PC-9 (cell line): ENCODE measurements around the gene BACE1-AS. TPM values are rescaled to one million over a fixed set of nuclear protein-coding genes. Genes with fewer than 3 reads are reported as not detected.
"Not testable (repeated sequence)": the region's sequence is repeated elsewhere in the genome, so short reads cannot be mapped to it uniquely, and the experiment has no call there.

Experiments used
- BruUV-seq: library from RNA; stranded (reverse); fragments of 400-500 nt; replicated peaks from 2 replicates; lab custom pipeline; 2021; lab: Mats Ljungman, UMichigan
- CTCF ChIA-PET: fragments of 300-600 bp; sonication (Branson Sonifier 250); formaldehyde crosslinking; loops from one replicate; lab custom pipeline; 2022; ENCODE audit warnings: antibody characterized with exemption; lab: Charles Lee
- POLR2A ChIA-PET: fragments of 300-600 bp; sonication (Branson Sonifier 250); formaldehyde crosslinking; loops from one replicate; lab custom pipeline; 2022; ENCODE audit warnings: antibody characterized with exemption; ENCODE audit not compliant: unreplicated experiment; lab: Charles Lee
- DNase-seq, 2 experiments: peaks; one replicate each; pipeline versions ENCODE4 v3.0.0 to v3.0.0-alpha.2; 2015 to 2022; ENCODE audit warnings: mixed read lengths in 1 of 2
- H2AFZ ChIP-seq: fragments of 200-600 bp; sonication (generic); 2 replicates; pipeline ENCODE4 v1.8.1; 2017; ENCODE audit warnings: antibody characterized with exemption
- H3F3A ChIP-seq: fragments of 200-600 bp; sonication (generic); 2 replicates; pipeline ENCODE4 v1.8.1; 2017; ENCODE audit warnings: antibody characterized with exemption, mild to moderate bottlenecking, low read depth; ENCODE audit not compliant: insufficient read depth
- H3K27ac ChIP-seq: fragments of 200-600 bp; sonication (generic); 2 replicates; pipeline ENCODE4 v1.6.1; 2016; ENCODE audit warnings: mixed run types
- H3K27me3 ChIP-seq: fragments of 200-600 bp; sonication (generic); 2 replicates; pipeline ENCODE4 v1.6.1; 2016; ENCODE audit warnings: low read depth, mixed run types; ENCODE audit not compliant: insufficient read depth
- H3K36me3 ChIP-seq: fragments of 200-600 bp; sonication (generic); 2 replicates; pipeline ENCODE4 v1.6.1; 2016; ENCODE audit warnings: low read depth, mixed run types
- H3K4me1 ChIP-seq: fragments of 200-600 bp; sonication (generic); replicated peaks from 2 replicates; pipeline ENCODE4 v1.6.1; 2016; ENCODE audit warnings: mixed run types; ENCODE audit not compliant: insufficient read depth
- H3K4me2 ChIP-seq: fragments of 200-600 bp; sonication (generic); 2 replicates; pipeline ENCODE4 v1.6.1; 2017; ENCODE audit warnings: mixed run types
- H3K4me3 ChIP-seq: fragments of 200-600 bp; sonication (generic); 2 replicates; pipeline ENCODE4 v1.6.1; 2016; ENCODE audit warnings: mixed run types
- H3K79me2 ChIP-seq: fragments of 200-600 bp; sonication (generic); 2 replicates; pipeline ENCODE4 v1.6.1; 2017; ENCODE audit warnings: low read depth, mixed run types
- H3K9me2 ChIP-seq: fragments of 200-600 bp; sonication (generic); 2 replicates; pipeline ENCODE4 v1.8.1; 2017; ENCODE audit warnings: mild to moderate bottlenecking; ENCODE audit not compliant: insufficient read depth
- H3K9me3 ChIP-seq: fragments of 200-600 bp; sonication (generic); 2 replicates; pipeline ENCODE4 v1.8.1; 2016; ENCODE audit warnings: low read depth; ENCODE audit not compliant: insufficient read depth
- H4K20me1 ChIP-seq: fragments of 200-600 bp; sonication (generic); 2 replicates; pipeline ENCODE4 v1.8.1; 2017; ENCODE audit not compliant: insufficient read depth
- EZH2 ChIP-seq: fragments of 200-600 bp; sonication (generic); IDR thresholded peaks from 2 replicates; pipeline ENCODE4 v1.8.0; 2017; ENCODE audit warnings: antibody characterized with exemption, low read depth
- intact Hi-C: fragments of 100-400 bp; cut with micrococcal nuclease; formaldehyde crosslinking; loops from one replicate; pipeline ENCODE4 v1.10.0; 2022; ENCODE audit not compliant: unreplicated experiment
- total RNA-seq: library from RNA; stranded (reverse); gene quantifications from 2 replicates; pipeline ENCODE4 v1.2.3, GENCODE V29; 2021
- TF ChIP-seq, protein P1 (sequence below): fragments of 200-600 bp; sonication (generic); conservative IDR thresholded peaks from 2 replicates; pipeline ENCODE4 v1.6.1; 2017; ENCODE audit warnings: mixed run types, antibody characterized with exemption, mild to moderate bottlenecking, moderate library complexity

The BACE1-AS gene
- total RNA-seq, 1 experiment from 2014 or later = 8.8 TPM

- POLR2A ChIA-PET = no interaction called here
Measured at GRCh38 chr11:117319214-117319840, 28.2 kb downstream of the BACE1-AS start.

GRCh38 chr11:117327255-117327566 lies 36.1 kb downstream of the BACE1-AS start:
- H3K9me2 ChIP-seq, CTCF ChIA-PET, DNase-seq, H3K27me3 ChIP-seq, H4K20me1 ChIP-seq, H3K9me3 ChIP-seq, H3K27ac ChIP-seq, H3K79me2 ChIP-seq, H3K36me3 ChIP-seq, intact Hi-C loops: not testable (repeated sequence)
- TSS peak; percentile 47 for BruUV-seq
- POLR2A ChIA-PET = interaction anchor here (0.7 kb wide), 2 partner anchors 18 to 106 kb away, joined by 5 read pairs; no protein-coding TSS in a partner anchor
- H3K4me1 ChIP-seq = peaks cover 13% of the 10 kb centered on the region
- peak overlapping the region; percentile 75 for H3K4me3 ChIP-seq
- H3K4me2 ChIP-seq = peak overlapping the region; percentile 89
- peak overlapping the region; percentile 66 for H2AFZ ChIP-seq
- peaks cover 13% of the 10 kb centered on the region for H3F3A ChIP-seq

More at GRCh38 chr11:117319214-117319840, 28.2 kb downstream of the BACE1-AS start:
- Histone ChIP-seq H3F3A (no peaks in the 10 kb centered on the region), H4K20me1 (no peaks in the 10 kb centered on the region), H3K27ac (no peak overlapping the region), H3K9me2 (no peaks in the 10 kb centered on the region), H3K36me3 (no peaks in the 10 kb centered on the region), H2AFZ (no peak overlapping the region), H3K4me2 (no peak overlapping the region), H3K4me3 (no peak overlapping the region), H3K79me2 (no peaks in the 10 kb centered on the region), H3K4me1 (0 out of 2 replicates have a peak, but pooled peaks cover 6% of the 10 kb centered on the region), H3K9me3 (no peaks in the 10 kb centered on the region), H3K27me3 (no peaks in the 10 kb centered on the region)
- no peak for TF ChIP-seq EZH2
- TF ChIP-seq, protein P1, sequence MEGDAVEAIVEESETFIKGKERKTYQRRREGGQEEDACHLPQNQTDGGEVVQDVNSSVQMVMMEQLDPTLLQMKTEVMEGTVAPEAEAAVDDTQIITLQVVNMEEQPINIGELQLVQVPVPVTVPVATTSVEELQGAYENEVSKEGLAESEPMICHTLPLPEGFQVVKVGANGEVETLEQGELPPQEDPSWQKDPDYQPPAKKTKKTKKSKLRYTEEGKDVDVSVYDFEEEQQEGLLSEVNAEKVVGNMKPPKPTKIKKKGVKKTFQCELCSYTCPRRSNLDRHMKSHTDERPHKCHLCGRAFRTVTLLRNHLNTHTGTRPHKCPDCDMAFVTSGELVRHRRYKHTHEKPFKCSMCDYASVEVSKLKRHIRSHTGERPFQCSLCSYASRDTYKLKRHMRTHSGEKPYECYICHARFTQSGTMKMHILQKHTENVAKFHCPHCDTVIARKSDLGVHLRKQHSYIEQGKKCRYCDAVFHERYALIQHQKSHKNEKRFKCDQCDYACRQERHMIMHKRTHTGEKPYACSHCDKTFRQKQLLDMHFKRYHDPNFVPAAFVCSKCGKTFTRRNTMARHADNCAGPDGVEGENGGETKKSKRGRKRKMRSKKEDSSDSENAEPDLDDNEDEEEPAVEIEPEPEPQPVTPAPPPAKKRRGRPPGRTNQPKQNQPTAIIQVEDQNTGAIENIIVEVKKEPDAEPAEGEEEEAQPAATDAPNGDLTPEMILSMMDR = no peak
- CTCF ChIA-PET = interaction anchor here (0.6 kb wide), 1 partner anchor 81 kb away, joined by 10 read pairs; no protein-coding TSS in a partner anchor
- intact Hi-C loops = no loop called here
- BruUV-seq = no TSS peak
- no peak for DNase-seq

DNA sequence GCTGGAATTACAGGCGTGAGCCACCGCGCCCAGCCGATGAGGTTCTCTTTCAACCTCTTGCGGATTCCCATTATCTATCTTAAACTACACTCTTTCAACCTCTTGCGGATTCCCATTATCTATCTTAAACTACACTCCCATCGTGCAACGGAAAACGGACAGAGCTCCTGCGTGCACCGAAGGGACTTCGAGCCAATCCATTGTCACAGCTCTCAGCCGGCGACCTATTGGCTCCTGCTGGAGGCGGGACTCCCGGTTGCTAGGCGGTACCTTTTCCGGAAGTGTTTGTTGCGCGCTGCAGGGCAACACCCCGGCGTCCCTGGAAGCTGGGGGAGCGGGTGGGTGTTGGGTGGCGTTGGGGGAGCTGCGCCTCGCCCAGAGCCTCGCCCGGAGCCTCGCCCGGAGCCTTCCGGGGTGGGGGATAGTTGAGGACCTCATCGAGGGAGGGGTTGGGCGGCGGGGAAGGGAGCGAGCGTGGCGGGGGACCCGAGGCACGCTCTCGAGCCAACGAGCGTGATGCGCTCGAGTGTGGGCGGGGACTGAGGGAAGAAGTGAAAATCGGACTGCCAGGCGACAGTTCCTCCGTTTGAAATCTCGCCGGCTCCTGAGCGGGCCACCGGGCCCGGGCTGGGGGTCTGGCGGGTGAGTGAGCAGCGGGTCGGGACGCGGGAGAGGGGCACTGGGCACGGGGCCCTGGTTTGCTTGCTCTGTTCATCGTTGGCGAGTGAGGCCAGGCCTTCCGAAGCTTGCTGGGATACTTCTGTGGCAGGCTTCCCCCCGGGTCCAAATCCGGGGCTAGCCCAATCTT lies 36.6 kb downstream of the BACE1-AS start, which contains the start of gene CEP164:
CEP164 (plus strand) TSS at position 288 of the 808 bp plus-strand sequence. CDS start 10,733 bp downstream, outside the sequence.
- no peak for TF ChIP-seq EZH2
- TF ChIP-seq, protein P1 = no peak
- CTCF ChIA-PET = no interaction called here
- Histone ChIP-seq H3K36me3 (no peaks in the 10 kb centered on the region), H3K4me3 (peak within 1 kb of the TSS; percentile 75), H3K9me2 (no peaks in the 10 kb centered on the region), H3K4me2 (peak within 1 kb of the TSS; percentile 89), H3K4me1 (peaks cover 13% of the 10 kb centered on the region), H3K9me3 (no peaks in the 10 kb centered on the region), H3K27ac (peak within 1 kb of the TSS; percentile 44), H2AFZ (peak within 1 kb of the TSS; percentile 91), H3K79me2 (0 out of 2 replicates have a peak, but pooled peaks cover 8% of the 10 kb centered on the region), H3K27me3 (no peaks in the 10 kb centered on the region), H3F3A (peaks cover 13% of the 10 kb centered on the region), H4K20me1 (0 out of 2 replicates have a peak, but pooled peaks cover 6% of the 10 kb centered on the region)
- intact Hi-C loops = loop anchor here (2.0 kb wide), 1 partner anchor 95 kb away; the partner anchor contains the start of genes PCSK7 and RNF214
- no TSS peak for BruUV-seq
- DNase-seq = peak; percentile 92 to 95
- POLR2A ChIA-PET = interaction anchor here (0.7 kb wide), 2 partner anchors 19 to 106 kb away, joined by 5 read pairs; no protein-coding TSS in a partner anchor
